Right atrium auricular region (tissue), 2 donors: ENCODE data around the gene NRP2. TPM values are rescaled to one million over a fixed set of nuclear protein-coding genes. Genes with fewer than 3 reads are reported as not detected.

Source experiments
- DNase-seq: peaks from one replicate; pipeline ENCODE4 v3.0.0-alpha.2; 2019; ENCODE audit warnings: low spot score
- H3K27ac ChIP-seq, 2 donors: fragments of 200-600 bp; sonication (generic); 1 replicate in 1 of 2; 2 replicates in 1 of 2; pipeline ENCODE4 v1.5.1; 2016 to 2019
- H3K27me3 ChIP-seq, 2 donors: fragments of 200-600 bp; sonication (generic); one replicate each; pipeline versions ENCODE4 v1.5.1 to v1.6.0; 2017 to 2019
- H3K36me3 ChIP-seq: fragments of 200-600 bp; sonication (generic); one replicate; pipeline ENCODE4 v1.5.1; 2016
- H3K4me1 ChIP-seq, 2 donors: fragments of 200-600 bp; sonication (generic); one replicate each; pipeline versions ENCODE4 v1.5.1 to v1.6.0; 2017 to 2019
- H3K4me3 ChIP-seq, 2 donors: fragments of 200-600 bp; sonication (generic); 1 replicate in 1 of 2; 2 replicates in 1 of 2; pipeline ENCODE4 v1.5.1; 2017 to 2019; ENCODE audit warnings: mild to moderate bottlenecking in 1 of 2, moderate library complexity in 1 of 2
- H3K9me3 ChIP-seq, 2 donors: fragments of 200-600 bp; sonication (generic); one replicate each; pipeline ENCODE4 v1.5.1; 2019
- total RNA-seq, 2 donors: library from RNA; depleted of rRNA; stranded (reverse); fragments of >200 nt; gene quantifications; one replicate each; pipeline ENCODE4 v1.1.0, GENCODE V29; 2016
- TF ChIP-seq, protein P1 (sequence below), 2 donors: fragments of 200-600 bp; sonication (generic); IDR thresholded peaks; one replicate each; pipeline ENCODE4 v1.5.1; 2019; ENCODE audit warnings: antibody characterized with exemption in 2 of 2

Gene NRP2
- total RNA-seq, 2 donors from 2014 or later = 7.1 to 10.9 TPM

DNA sequence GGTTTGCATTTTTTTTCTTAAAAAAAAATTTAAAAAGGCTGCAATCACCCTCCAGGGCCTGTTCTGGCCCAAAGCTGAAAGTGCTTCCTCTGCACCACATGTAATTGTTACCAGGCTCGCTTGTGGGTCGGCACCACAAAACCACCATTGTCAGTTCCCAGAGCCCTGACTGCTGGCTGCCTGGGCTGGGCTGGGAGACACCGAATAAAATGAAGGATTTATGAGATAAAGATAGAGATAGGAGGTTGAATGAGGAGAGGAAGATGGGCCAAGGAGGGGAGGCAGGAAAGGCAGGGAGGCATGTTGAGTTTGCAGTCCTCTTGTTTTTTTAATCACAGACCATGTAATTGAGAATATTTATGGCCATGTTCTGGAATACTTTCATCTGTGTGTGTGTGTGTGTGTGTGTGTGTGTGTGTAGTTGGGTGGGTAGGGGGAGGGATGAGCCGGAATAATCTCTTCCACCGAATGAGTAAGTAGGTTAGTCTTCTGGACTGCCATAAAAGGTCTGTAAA lies 14.7 kb downstream of the NRP2 start:
- Histone ChIP-seq H3K9me3 (no peaks in the 10 kb centered on the region), H3K27me3 (no peaks in the 10 kb centered on the region), H3K4me1 (peaks cover 0 to 33% of the 10 kb centered on the region in 2 donors), H3K27ac (no peak overlapping the region), H3K4me3 (no peak overlapping the region), H3K36me3 (no peaks in the 10 kb centered on the region)
- TF ChIP-seq, protein P1, sequence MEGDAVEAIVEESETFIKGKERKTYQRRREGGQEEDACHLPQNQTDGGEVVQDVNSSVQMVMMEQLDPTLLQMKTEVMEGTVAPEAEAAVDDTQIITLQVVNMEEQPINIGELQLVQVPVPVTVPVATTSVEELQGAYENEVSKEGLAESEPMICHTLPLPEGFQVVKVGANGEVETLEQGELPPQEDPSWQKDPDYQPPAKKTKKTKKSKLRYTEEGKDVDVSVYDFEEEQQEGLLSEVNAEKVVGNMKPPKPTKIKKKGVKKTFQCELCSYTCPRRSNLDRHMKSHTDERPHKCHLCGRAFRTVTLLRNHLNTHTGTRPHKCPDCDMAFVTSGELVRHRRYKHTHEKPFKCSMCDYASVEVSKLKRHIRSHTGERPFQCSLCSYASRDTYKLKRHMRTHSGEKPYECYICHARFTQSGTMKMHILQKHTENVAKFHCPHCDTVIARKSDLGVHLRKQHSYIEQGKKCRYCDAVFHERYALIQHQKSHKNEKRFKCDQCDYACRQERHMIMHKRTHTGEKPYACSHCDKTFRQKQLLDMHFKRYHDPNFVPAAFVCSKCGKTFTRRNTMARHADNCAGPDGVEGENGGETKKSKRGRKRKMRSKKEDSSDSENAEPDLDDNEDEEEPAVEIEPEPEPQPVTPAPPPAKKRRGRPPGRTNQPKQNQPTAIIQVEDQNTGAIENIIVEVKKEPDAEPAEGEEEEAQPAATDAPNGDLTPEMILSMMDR (IDR thresholded peaks at IDR 0.05) = no peak
- no peak for DNase-seq

DNA sequence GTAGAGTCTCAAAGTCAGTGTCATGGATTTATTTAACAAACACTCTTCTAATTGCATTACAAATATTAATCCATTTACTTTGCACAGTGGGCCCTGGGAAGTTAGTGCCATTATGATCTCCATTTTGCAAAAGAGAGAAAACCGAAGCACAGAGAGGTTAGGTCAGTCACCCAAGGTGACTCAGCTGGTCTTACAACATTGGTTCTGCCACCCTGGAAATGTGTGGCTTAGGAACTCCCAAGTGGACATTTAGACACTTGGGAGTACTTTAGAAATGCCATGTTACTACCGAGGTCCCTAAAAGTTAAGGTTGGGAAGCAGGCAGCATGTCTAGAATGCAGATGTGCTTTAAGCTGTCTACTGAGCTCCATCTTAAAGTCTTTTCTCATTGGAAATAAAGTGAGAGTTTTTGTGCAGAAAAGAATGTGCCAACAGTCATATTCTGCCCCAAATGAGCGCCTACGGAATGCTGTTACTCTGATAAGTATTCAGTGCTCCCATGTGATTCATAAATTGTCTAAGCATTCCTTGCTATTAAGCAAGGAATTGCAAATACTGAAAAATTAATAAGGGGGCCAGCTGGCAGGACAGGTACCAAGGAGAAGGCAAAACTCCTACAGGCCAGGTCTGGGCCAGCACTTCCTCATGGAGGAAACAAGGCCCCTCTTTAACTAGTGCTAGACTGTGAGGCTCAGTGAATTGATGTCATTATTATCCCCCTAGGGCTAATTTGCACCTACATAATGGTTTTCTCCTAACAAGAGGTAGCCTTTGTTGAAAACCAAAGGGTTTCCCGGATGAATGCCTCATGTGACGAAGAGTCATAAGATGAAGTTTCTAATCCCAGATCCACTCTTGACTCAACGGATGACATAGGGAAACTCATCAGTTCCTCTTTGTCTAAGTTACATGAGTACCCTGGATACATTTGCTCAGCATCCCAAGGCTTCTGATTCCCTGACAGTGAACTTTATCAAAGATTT lies 16.3 kb downstream of the NRP2 start:
- no peak for DNase-seq
- no peak overlapping the region for H3K4me3 ChIP-seq
- peak overlapping the region; percentile 37 to 51 for H3K27ac ChIP-seq
- peaks cover 0 to 49% of the 10 kb centered on the region in 2 donors for H3K4me1 ChIP-seq
- TF ChIP-seq, protein P1 (IDR thresholded peaks at IDR 0.05) = no peak
- no peaks in the 10 kb centered on the region for H3K36me3 ChIP-seq
- no peaks in the 10 kb centered on the region for H3K27me3 ChIP-seq
- no peaks in the 10 kb centered on the region for H3K9me3 ChIP-seq

DNA sequence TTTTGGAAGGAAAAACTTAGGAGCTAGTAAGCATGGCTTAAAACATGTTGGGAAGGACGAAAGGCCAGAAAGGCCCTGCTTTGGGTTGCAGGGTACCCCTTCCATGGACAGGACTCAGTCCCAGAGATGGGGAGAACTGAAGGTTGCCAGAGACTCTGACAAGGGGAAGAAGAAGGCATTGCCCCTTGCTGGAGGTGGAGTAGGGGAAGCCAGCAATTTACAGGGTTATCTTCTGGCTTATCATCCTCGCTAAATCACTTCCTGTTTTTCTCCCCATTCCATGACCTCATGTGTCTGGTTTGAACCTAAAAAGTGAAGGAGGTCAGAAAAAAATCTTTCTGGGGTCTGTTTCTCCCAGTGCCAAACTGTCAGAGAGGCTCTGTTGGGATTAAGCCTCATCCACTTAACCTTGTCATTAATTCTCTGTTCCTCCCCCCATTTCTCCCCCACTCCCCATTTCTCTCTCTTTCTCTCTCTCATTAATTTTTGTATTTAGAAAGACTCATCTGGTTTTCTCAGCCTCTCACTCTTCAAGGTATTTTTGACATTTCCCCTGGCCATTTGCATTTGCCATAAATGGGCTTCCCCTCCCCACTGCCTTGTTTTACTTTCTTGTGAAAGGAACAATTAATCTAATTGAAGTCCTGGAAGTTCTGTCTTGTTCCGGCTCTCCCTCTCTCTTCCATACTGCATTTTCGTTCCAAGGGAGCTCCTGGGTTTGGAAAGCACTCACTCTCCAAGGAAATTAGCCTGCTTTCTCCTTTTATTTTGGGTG lies 17.4 kb downstream of the NRP2 start:
- DNase-seq = no peak
- peak overlapping the region; percentile 32 to 51 for H3K27ac ChIP-seq
- no peaks in the 10 kb centered on the region for H3K36me3 ChIP-seq
- H3K9me3 ChIP-seq = no peaks in the 10 kb centered on the region
- H3K4me3 ChIP-seq = no peak overlapping the region
- H3K4me1 ChIP-seq = peaks cover 0 to 61% of the 10 kb centered on the region in 2 donors
- no peaks in the 10 kb centered on the region for H3K27me3 ChIP-seq
- TF ChIP-seq, protein P1 (IDR thresholded peaks at IDR 0.05) = no peak

DNA sequence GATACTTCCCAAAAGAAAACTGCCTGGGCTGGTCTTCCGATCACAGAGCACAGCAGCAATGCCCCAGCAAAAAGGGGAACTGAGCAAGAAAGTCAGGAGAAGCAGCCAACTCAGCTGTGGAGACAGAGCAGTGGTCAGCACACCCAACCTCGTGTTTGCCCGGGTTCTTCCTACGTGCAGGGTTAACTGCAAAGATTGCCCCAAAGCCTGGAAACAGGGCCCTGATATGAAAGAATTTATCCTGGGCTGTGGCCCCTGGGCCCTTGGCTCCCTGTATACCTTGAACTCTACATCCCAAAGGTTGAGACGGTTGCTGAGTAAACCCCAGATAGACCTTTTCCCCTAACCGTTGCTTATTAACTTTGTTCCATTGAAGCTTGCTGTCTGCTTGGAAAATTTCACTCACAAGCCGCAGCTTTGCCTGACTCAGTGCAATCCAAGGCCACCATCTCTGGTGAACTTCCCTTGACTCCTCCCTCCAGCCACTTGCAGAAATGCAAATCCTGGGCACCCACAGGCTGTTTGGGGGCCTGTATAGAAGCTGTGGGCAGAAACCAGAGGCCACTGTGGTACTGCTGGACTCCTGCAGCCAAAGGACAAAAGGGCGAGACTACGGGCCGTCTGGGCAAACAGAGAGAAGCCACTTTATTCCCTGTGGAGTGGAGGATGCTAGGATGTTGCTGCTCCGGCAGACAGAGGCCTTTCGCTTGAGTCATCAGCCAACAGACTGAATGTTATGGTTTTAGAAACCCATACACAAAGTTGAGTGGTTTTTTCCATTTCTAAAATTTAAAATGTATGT lies 18.2 kb downstream of the NRP2 start:
- TF ChIP-seq, protein P1 (IDR thresholded peaks at IDR 0.05) = no peak
- Histone ChIP-seq H3K27me3 (no peaks in the 10 kb centered on the region), H3K27ac (peak overlapping the region; percentile 32 to 41), H3K36me3 (no peaks in the 10 kb centered on the region), H3K4me3 (no peak overlapping the region), H3K4me1 (peaks cover 0 to 68% of the 10 kb centered on the region in 2 donors), H3K9me3 (no peaks in the 10 kb centered on the region)
- no peak for DNase-seq

DNA sequence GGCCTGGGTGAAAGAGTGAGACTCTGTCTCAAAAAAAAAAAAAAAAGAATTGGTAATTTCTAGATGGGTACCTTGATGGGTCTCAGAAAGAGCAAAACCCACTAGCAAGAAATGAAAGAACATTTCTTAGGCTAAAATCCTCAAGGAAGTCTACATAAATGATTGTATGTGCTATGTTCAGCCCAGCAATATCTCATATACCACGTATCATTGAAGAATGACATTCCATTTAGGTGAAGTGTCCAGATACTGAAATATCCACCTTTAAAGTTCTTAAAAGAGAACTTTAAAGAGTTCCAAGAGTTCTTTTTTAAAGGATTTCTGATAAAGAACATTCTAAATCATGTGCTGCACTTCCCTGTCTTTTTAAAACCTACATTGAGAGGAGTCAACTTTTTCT lies 19.2 kb downstream of the NRP2 start:
- no peak for DNase-seq
- peaks cover 0 to 78% of the 10 kb centered on the region in 2 donors for H3K4me1 ChIP-seq
- H3K36me3 ChIP-seq = no peaks in the 10 kb centered on the region
- peak overlapping the region; percentile 32 to 41 for H3K27ac ChIP-seq
- H3K9me3 ChIP-seq = no peaks in the 10 kb centered on the region
- TF ChIP-seq, protein P1 (IDR thresholded peaks at IDR 0.05) = no peak
- no peaks in the 10 kb centered on the region for H3K27me3 ChIP-seq
- H3K4me3 ChIP-seq = no peak overlapping the region
